GM23338 (cell line): Measurements from ENCODE around the gene HSPA1A. TPM values are rescaled to one million over a fixed set of nuclear protein-coding genes. Genes with fewer than 3 reads are reported as not detected.

Experiments
- ATAC-seq: fragments of 200-7000 bp; cut with Tn5 transposase; 3 replicates; pipeline ENCODE4 v1.9.1; 2020
- DNase-seq: peaks from one replicate; pipeline ENCODE4 v3.0.0-alpha.2; 2015; ENCODE audit warnings: low spot score
- H2AFZ ChIP-seq: fragments of 200-600 bp; sonication (generic); 2 replicates; pipeline ENCODE4 v1.8.0; 2016; ENCODE audit warnings: antibody characterized with exemption, mild to moderate bottlenecking, moderate library complexity
- H3F3A ChIP-seq: fragments of 200-600 bp; sonication (generic); replicated peaks from 2 replicates; pipeline ENCODE4 v1.8.0; 2017; ENCODE audit warnings: antibody characterized with exemption, mixed run types, low read depth
- H3K27ac ChIP-seq: fragments of 200-600 bp; sonication (generic); 2 replicates; pipeline ENCODE4 v1.6.1; 2016; ENCODE audit warnings: low read depth
- H3K27me3 ChIP-seq: fragments of 200-600 bp; sonication (generic); 2 replicates; pipeline ENCODE4 v1.8.0; 2016; ENCODE audit warnings: mild to moderate bottlenecking, mixed run types, moderate library complexity; ENCODE audit not compliant: insufficient read depth
- H3K36me3 ChIP-seq: fragments of 200-600 bp; sonication (generic); 2 replicates; pipeline ENCODE4 v1.8.0; 2016; ENCODE audit warnings: mild to moderate bottlenecking; ENCODE audit not compliant: insufficient read depth
- H3K4me1 ChIP-seq: fragments of 200-600 bp; sonication (generic); 2 replicates; pipeline ENCODE4 v1.8.0; 2016; ENCODE audit warnings: mild to moderate bottlenecking, moderate library complexity; ENCODE audit not compliant: insufficient read depth
- H3K4me2 ChIP-seq: fragments of 200-600 bp; sonication (generic); 2 replicates; pipeline ENCODE4 v1.7.1; 2017; ENCODE audit warnings: mixed run types
- H3K4me3 ChIP-seq: fragments of 200-600 bp; sonication (generic); 2 replicates; pipeline ENCODE4 v1.6.1; 2016; ENCODE audit warnings: mixed run types
- H3K79me2 ChIP-seq: fragments of 200-600 bp; sonication (generic); replicated peaks from 2 replicates; pipeline ENCODE4 v1.8.0; 2017; ENCODE audit warnings: mild to moderate bottlenecking; ENCODE audit not compliant: insufficient read depth
- H3K9me2 ChIP-seq: fragments of 200-600 bp; sonication (generic); 2 replicates; pipeline ENCODE4 v1.8.0; 2017; ENCODE audit not compliant: insufficient read depth
- H4K20me1 ChIP-seq: fragments of 200-600 bp; sonication (generic); replicated peaks from 2 replicates; pipeline ENCODE4 v1.8.0; 2017; ENCODE audit warnings: mild to moderate bottlenecking; ENCODE audit not compliant: insufficient read depth
- H3K27ac Mint-ChIP-seq: 2 replicates; pipeline ENCODE4 v1.8.0; 2020; ENCODE audit warnings: inconsistent platforms, mild to moderate bottlenecking, moderate library complexity, mixed read lengths
- H3K27me3 Mint-ChIP-seq: 3 replicates; pipeline ENCODE4 v1.8.0; 2022; ENCODE audit warnings: low read depth, mild to moderate bottlenecking, moderate library complexity, mixed read lengths, inconsistent platforms; ENCODE audit not compliant: insufficient read depth, poor library complexity
- H3K36me3 Mint-ChIP-seq: 3 replicates; pipeline ENCODE4 v1.8.0; 2021; ENCODE audit warnings: low read depth, mild to moderate bottlenecking, inconsistent platforms, moderate library complexity, mixed read lengths
- H3K4me1 Mint-ChIP-seq: 3 replicates; pipeline ENCODE4 v1.8.0; 2020; ENCODE audit warnings: mild to moderate bottlenecking, inconsistent platforms, mixed read lengths
- H3K4me3 Mint-ChIP-seq: 3 replicates; pipeline ENCODE4 v1.8.0; 2021; ENCODE audit warnings: moderate library complexity, mild to moderate bottlenecking, inconsistent platforms, mixed read lengths
- H3K9me3 Mint-ChIP-seq: 3 replicates; pipeline ENCODE4 v1.8.0; 2020; ENCODE audit warnings: moderate library complexity, mild to moderate bottlenecking, inconsistent platforms, mixed read lengths
- CREB1 ChIP-seq: fragments of 250-450 bp; sonication (Bioruptor Pico); IDR thresholded peaks from 2 replicates; pipeline ENCODE4 v1.5.0; 2020; ENCODE audit warnings: low read depth, mild to moderate bottlenecking, moderate library complexity
- EZH2 ChIP-seq: fragments of 200-600 bp; sonication (generic); IDR thresholded peaks from one replicate; pipeline ENCODE4 v1.8.0; 2017; ENCODE audit warnings: antibody characterized with exemption, mild to moderate bottlenecking, low read depth; ENCODE audit not compliant: unreplicated experiment
- JUNB ChIP-seq: IDR thresholded peaks from one replicate; pipeline ENCODE4 v1.6.1; 2016; ENCODE audit warnings: antibody characterized with exemption; ENCODE audit not compliant: unreplicated experiment
- POLR2AphosphoS5 ChIP-seq: IDR thresholded peaks from 2 replicates; pipeline ENCODE4 v1.6.1; 2016; ENCODE audit warnings: antibody characterized with exemption, low read depth
- ZNF331 ChIP-seq: fragments of 250-450 bp; sonication (Bioruptor Pico); IDR thresholded peaks from 2 replicates; pipeline ENCODE4 v1.5.0; 2020; ENCODE audit warnings: low read depth, mild to moderate bottlenecking, moderate library complexity
- polyA plus RNA-seq: library from polyadenylated mRNA; unstranded; fragments of >200 nt; fragmentation: Nextera tagmentation; extraction: Ambion mirVana; gene quantifications from 2 replicates; pipeline ENCODE4 v1.2.1, GENCODE V29; 2016
- small RNA-seq: library from RNA; depleted of rRNA; stranded (forward); fragments of <200 nt; gene quantifications from one replicate; pipeline ENCODE3, GENCODE V24; 2014; ENCODE audit warnings: low replicate concordance
- total RNA-seq: library from RNA; depleted of rRNA; stranded (reverse); fragments of >200 nt; shearing (Covaris generic); gene quantifications from 2 replicates; pipeline ENCODE4 v1.2.3, GENCODE V29; 2014; rRNA removed
- TF ChIP-seq, protein P1 (sequence below), 2 experiments: fragments of 200-600 bp in 1 of 2; sonication (generic) in 1 of 2; conservative IDR thresholded peaks; 2 replicates each; pipeline versions ENCODE4 v1.5.1 to v1.6.1; 2016 to 2017; ENCODE audit warnings: antibody characterized with exemption in 2 of 2, low read depth in 2 of 2, mild to moderate bottlenecking in 2 of 2, moderate library complexity in 1 of 2

HSPA1A gene
- total and polyA plus RNA-seq, 2 experiments from 2014 or later = 36.1 to 57.1 TPM

DNA sequence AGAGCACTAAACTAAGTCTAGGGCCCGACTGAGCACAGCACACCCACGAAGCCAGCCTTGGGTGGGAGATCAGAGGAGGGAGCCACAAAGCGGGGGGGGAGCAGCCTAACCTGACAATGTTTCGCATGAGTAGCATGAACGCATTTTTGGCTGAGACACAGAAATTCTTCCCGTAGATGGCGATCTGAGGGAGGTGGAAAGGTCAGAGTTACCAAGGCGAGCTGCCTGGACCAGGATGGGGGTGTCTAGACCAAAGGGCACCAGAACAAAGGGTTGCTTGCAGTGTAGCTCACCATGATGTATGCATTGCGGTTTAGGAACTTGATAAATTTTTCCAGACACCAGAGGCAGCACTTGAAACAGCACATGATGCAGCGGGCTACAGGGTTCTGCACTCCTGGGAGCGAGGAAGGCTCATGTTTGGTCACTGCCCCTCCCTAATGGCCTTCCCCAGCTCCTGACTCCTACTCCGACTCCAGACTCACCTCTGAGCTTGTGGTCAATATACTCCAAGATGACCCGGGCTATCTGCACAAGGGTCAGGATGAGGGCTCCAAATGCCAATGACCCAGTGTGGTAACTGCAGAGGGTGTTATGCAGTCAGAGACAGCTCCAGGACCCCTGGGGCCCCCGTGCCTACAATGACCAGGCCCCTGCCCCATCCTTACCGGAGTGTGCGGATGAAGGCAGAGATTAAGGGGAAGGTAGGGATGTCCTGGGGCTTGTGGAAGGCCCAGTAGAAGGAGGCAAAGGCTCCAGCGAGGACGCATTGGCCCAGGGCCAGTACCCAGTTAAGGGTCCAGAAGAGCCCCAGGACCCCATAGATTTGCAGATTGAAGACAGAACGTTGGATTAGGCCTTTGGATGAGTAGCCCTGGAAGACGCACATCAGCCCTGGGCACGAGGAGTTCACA is 50.1 kb downstream of the HSPA1A start:
- Histone ChIP-seq H3K4me1 (peaks cover 12% of the 10 kb centered on the region; the same call in 1 of the 2 replicates), H3K4me2 (no peak overlapping the region), H2AFZ (no peak overlapping the region), H3K79me2 (peaks cover 8% of the 10 kb centered on the region; the same call in 1 of the 2 replicates), H3K4me3 (no peak overlapping the region), H3K36me3 (no peaks in the 10 kb centered on the region), H3K9me2 (no peaks in the 10 kb centered on the region), H3K27me3 (no peaks in the 10 kb centered on the region), H4K20me1 (peaks cover 3% of the 10 kb centered on the region; the same call in 1 of the 2 replicates), H3K27ac (no peak overlapping the region), H3F3A (peaks cover 8% of the 10 kb centered on the region; the same call in 1 of the 2 replicates)
- Mint-ChIP-seq H3K36me3 (no peaks in the 10 kb centered on the region; the same call in 2 of the 3 replicates), H3K27ac (peak overlapping the region; percentile 32; the same call in 1 of the 2 replicates), H3K4me3 (peak overlapping the region; percentile 23; the same call in 2 of the 3 replicates), H3K9me3 (peaks cover 2% of the 10 kb centered on the region; the same call in 1 of the 3 replicates), H3K4me1 (peaks cover 10% of the 10 kb centered on the region), H3K27me3 (peaks cover 18% of the 10 kb centered on the region)
- TF ChIP-seq JUNB (no peak), CREB1 (no peak), ZNF331 (no peak), EZH2 (no peak), POLR2AphosphoS5 (no peak)
- TF ChIP-seq, protein P1, sequence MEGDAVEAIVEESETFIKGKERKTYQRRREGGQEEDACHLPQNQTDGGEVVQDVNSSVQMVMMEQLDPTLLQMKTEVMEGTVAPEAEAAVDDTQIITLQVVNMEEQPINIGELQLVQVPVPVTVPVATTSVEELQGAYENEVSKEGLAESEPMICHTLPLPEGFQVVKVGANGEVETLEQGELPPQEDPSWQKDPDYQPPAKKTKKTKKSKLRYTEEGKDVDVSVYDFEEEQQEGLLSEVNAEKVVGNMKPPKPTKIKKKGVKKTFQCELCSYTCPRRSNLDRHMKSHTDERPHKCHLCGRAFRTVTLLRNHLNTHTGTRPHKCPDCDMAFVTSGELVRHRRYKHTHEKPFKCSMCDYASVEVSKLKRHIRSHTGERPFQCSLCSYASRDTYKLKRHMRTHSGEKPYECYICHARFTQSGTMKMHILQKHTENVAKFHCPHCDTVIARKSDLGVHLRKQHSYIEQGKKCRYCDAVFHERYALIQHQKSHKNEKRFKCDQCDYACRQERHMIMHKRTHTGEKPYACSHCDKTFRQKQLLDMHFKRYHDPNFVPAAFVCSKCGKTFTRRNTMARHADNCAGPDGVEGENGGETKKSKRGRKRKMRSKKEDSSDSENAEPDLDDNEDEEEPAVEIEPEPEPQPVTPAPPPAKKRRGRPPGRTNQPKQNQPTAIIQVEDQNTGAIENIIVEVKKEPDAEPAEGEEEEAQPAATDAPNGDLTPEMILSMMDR (conservative IDR thresholded peaks at IDR 0.05; ENCODE audit: low read depth in 2 of 2) = no peak
- DNase-seq (no peak), ATAC-seq (no peak)

Small RNAs within 50 kb of the gene (small RNA-seq; reads per million reads assigned to genes)
- gene RF00019 = not detected
- gene SNORD48 = 153 reads per million, percentile 99 among the genes with 10 or more reads in this experiment
- gene SNORD52 = not detected

Other genes starting within 250 kb of the HSPA1A start
Only the 30 nearest of the 40 such genes appear.
- gene BAG6, start 162.9 kb upstream of the HSPA1A start, total RNA-seq = 289 and 292 TPM in 2 replicates
- gene BAG6, start 162.9 kb upstream of the HSPA1A start, polyA plus RNA-seq = 169 and 183 TPM in 2 replicates
- gene APOM, start 159.6 kb upstream of the HSPA1A start, total RNA-seq = 1.2 and 4.2 TPM in 2 replicates
- 10.0 and 10.7 TPM in 2 replicates for gene APOM, start 159.6 kb upstream of the HSPA1A start, polyA plus RNA-seq
- gene C6orf47, start 154.8 kb upstream of the HSPA1A start, total RNA-seq = 12.8 and 15.0 TPM in 2 replicates
- 9.4 TPM in 2 replicates for gene C6orf47, start 154.8 kb upstream of the HSPA1A start, polyA plus RNA-seq
- gene GPANK1, start 150.5 kb upstream of the HSPA1A start, total RNA-seq = 24.6 and 27.1 TPM in 2 replicates
- 49.2 and 54.0 TPM in 2 replicates for gene GPANK1, start 150.5 kb upstream of the HSPA1A start, polyA plus RNA-seq
- 210 and 260 TPM in 2 replicates for gene CSNK2B, start 149.5 kb upstream of the HSPA1A start, total RNA-seq
- gene CSNK2B, start 149.5 kb upstream of the HSPA1A start, polyA plus RNA-seq = 271 and 282 TPM in 2 replicates
- gene LY6G5B, start 145.6 kb upstream of the HSPA1A start, total RNA-seq = 3.8 and 7.9 TPM in 2 replicates
- 8.4 and 8.5 TPM in 2 replicates for gene LY6G5B, start 145.6 kb upstream of the HSPA1A start, polyA plus RNA-seq
- 1.1 TPM in 1 of 2 replicates, not detected in the other for gene LY6G5C, start 134.5 kb upstream of the HSPA1A start, total RNA-seq
- gene LY6G5C, start 134.5 kb upstream of the HSPA1A start, polyA plus RNA-seq = 2.1 TPM in 2 replicates
- gene ABHD16A, start 112.2 kb upstream of the HSPA1A start, total RNA-seq = 29.7 and 37.0 TPM in 2 replicates
- gene ABHD16A, start 112.2 kb upstream of the HSPA1A start, polyA plus RNA-seq = 25.9 and 26.9 TPM in 2 replicates
- gene LY6G6F, start 108.7 kb upstream of the HSPA1A start, total RNA-seq = not detected in 2 replicates
- not detected in 2 replicates for gene LY6G6F, start 108.7 kb upstream of the HSPA1A start, polyA plus RNA-seq
- gene LY6G6D, start 100.2 kb upstream of the HSPA1A start, total RNA-seq = not detected in 2 replicates
- gene LY6G6D, start 100.2 kb upstream of the HSPA1A start, polyA plus RNA-seq = not detected in 2 replicates
- not detected in 2 replicates for gene LY6G6C, start 93.8 kb upstream of the HSPA1A start, total RNA-seq
- gene LY6G6C, start 93.8 kb upstream of the HSPA1A start, polyA plus RNA-seq = 0.23 TPM in 1 of 2 replicates, not detected in the other
- gene MPIG6B, start 92.2 kb upstream of the HSPA1A start, total RNA-seq = not detected in 2 replicates
- 0.12 and 0.13 TPM in 2 replicates for gene MPIG6B, start 92.2 kb upstream of the HSPA1A start, polyA plus RNA-seq
- 58.7 and 62.2 TPM in 2 replicates for gene DDAH2, start 86.2 kb upstream of the HSPA1A start, total RNA-seq
- 65.0 and 65.1 TPM in 2 replicates for gene DDAH2, start 86.2 kb upstream of the HSPA1A start, polyA plus RNA-seq
- 226 and 269 TPM in 2 replicates for gene CLIC1, start 79.0 kb upstream of the HSPA1A start, total RNA-seq
- 269 and 296 TPM in 2 replicates for gene CLIC1, start 79.0 kb upstream of the HSPA1A start, polyA plus RNA-seq
- gene MSH5, start 75.5 kb upstream of the HSPA1A start, total RNA-seq = 23.9 and 27.2 TPM in 2 replicates
- gene MSH5, start 75.5 kb upstream of the HSPA1A start, polyA plus RNA-seq = 12.1 and 12.8 TPM in 2 replicates
- 3.9 TPM in 1 of 2 replicates, not detected in the other for gene SAPCD1, start 52.9 kb upstream of the HSPA1A start, total RNA-seq
- 4.5 and 5.0 TPM in 2 replicates for gene SAPCD1, start 52.9 kb upstream of the HSPA1A start, polyA plus RNA-seq
- gene VWA7, start 38.2 kb upstream of the HSPA1A start, total RNA-seq = 0.07 and 0.12 TPM in 2 replicates
- gene VWA7, start 38.2 kb upstream of the HSPA1A start, polyA plus RNA-seq = 0.36 and 0.75 TPM in 2 replicates
- gene VARS1, start 19.8 kb upstream of the HSPA1A start, total RNA-seq = 137 and 153 TPM in 2 replicates
- 66.0 and 71.2 TPM in 2 replicates for gene VARS1, start 19.8 kb upstream of the HSPA1A start, polyA plus RNA-seq
- gene LSM2, start 8.6 kb upstream of the HSPA1A start, total RNA-seq = 93.5 and 106 TPM in 2 replicates
- 140 and 143 TPM in 2 replicates for gene LSM2, start 8.6 kb upstream of the HSPA1A start, polyA plus RNA-seq
- 0.50 and 0.83 TPM in 2 replicates for gene HSPA1L, start 260 bp upstream of the HSPA1A start, total RNA-seq
- gene HSPA1L, start 260 bp upstream of the HSPA1A start, polyA plus RNA-seq = 0.44 and 0.49 TPM in 2 replicates
- 102 and 113 TPM in 2 replicates for gene HSPA1B, start 12.2 kb downstream of the HSPA1A start, total RNA-seq
- 25.9 and 31.7 TPM in 2 replicates for gene HSPA1B, start 12.2 kb downstream of the HSPA1A start, polyA plus RNA-seq
- gene NEU1, start 47.3 kb downstream of the HSPA1A start, total RNA-seq = 41.1 and 47.4 TPM in 2 replicates
- 31.4 and 32.3 TPM in 2 replicates for gene NEU1, start 47.3 kb downstream of the HSPA1A start, polyA plus RNA-seq
- 3.7 and 4.6 TPM in 2 replicates for gene SLC44A4, start 63.5 kb downstream of the HSPA1A start, total RNA-seq
- gene SLC44A4, start 63.5 kb downstream of the HSPA1A start, polyA plus RNA-seq = 1.1 and 1.2 TPM in 2 replicates
- gene EHMT2, start 82.2 kb downstream of the HSPA1A start, total RNA-seq = 184 and 193 TPM in 2 replicates
- 112 and 113 TPM in 2 replicates for gene EHMT2, start 82.2 kb downstream of the HSPA1A start, polyA plus RNA-seq
- 14.4 and 14.9 TPM in 2 replicates for gene ZBTB12, start 86.5 kb downstream of the HSPA1A start, total RNA-seq
- 0.18 and 0.68 TPM in 2 replicates for gene ZBTB12, start 86.5 kb downstream of the HSPA1A start, polyA plus RNA-seq
- gene C2, start 112.2 kb downstream of the HSPA1A start, total RNA-seq = 1.7 and 2.4 TPM in 2 replicates
- 0.16 and 0.23 TPM in 2 replicates for gene C2, start 112.2 kb downstream of the HSPA1A start, polyA plus RNA-seq
- gene CFB, start 130.6 kb downstream of the HSPA1A start, total RNA-seq = not detected in 2 replicates
- gene CFB, start 130.6 kb downstream of the HSPA1A start, polyA plus RNA-seq = 0.86 TPM in 1 of 2 replicates, not detected in the other
- gene NELFE, start 143.4 kb downstream of the HSPA1A start, total RNA-seq = 64.0 and 69.0 TPM in 2 replicates
- gene NELFE, start 143.4 kb downstream of the HSPA1A start, polyA plus RNA-seq = 86.0 and 93.4 TPM in 2 replicates
- 47.2 and 50.2 TPM in 2 replicates for gene SKIC2, start 143.6 kb downstream of the HSPA1A start, total RNA-seq
- gene SKIC2, start 143.6 kb downstream of the HSPA1A start, polyA plus RNA-seq = 21.6 and 24.5 TPM in 2 replicates
- 12.1 and 19.7 TPM in 2 replicates for gene DXO, start 156.6 kb downstream of the HSPA1A start, total RNA-seq
- 15.6 and 16.2 TPM in 2 replicates for gene DXO, start 156.6 kb downstream of the HSPA1A start, polyA plus RNA-seq